G401.6 (cell line): ENCODE data around the gene PPARG.
"Not testable (repeated sequence)": the region's sequence is repeated elsewhere in the genome, so short reads cannot be mapped to it uniquely, and the experiment has no call there.

Experiments
- FAIRE-seq: peaks from 2 replicates; lab custom pipeline; 2012; peaks lifted over from hg19 to GRCh38; lab: Jason Lieb, UNC

Gene PPARG

DNA sequence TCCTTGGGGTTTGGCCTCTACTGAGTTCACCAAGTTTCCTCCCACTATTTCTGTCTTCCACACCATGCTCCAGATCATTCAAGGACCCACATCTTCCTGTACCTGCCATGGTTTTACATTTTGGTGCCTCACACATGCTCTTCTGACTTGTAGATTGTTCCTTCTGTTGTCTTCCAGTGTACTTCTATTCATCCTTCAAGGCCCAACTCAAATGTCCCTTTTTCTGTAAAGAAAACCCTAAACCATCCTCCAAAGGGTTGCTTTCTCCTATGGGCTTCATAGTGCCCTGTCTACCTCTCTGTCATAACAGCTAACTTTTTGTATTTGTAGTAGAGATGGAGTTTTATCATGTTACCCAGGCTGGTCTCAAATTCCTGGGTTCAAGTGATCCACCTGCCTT, 175.3 kb downstream of the PPARG start:
- no peak for FAIRE-seq

DNA sequence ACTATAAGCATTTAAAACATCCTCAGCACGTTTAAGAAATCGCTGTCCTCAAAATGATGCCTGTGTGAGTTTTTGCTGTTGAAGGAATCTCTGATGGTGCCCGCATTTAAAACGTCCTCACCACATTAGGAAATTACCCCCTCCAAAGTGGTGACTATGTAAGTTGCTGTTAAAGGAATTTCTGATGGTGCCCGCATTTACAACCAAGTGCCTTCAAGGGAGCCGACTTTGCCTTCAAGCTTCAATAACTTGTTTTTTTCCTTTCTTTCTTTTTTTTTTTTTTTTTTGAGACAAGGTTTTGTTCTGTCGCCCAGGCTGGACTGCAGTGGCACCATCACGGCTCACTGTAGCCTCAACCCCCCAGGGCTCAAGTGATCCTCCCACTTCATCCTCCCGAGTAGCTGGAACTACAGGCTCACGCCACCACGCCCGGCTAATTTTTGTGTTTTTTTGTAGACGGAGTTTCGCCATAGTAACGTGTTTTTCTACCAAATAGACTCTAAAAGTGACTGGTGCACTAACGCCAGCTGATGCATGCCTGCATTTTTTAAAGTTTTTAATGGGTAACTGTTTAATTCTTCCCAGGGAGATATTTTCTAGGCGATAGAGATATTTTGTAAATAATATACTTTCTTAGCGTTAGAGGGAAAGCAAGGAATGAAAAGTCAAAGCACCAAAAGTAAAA, 176.4 kb downstream of the PPARG start:
- FAIRE-seq, result no peak

DNA sequence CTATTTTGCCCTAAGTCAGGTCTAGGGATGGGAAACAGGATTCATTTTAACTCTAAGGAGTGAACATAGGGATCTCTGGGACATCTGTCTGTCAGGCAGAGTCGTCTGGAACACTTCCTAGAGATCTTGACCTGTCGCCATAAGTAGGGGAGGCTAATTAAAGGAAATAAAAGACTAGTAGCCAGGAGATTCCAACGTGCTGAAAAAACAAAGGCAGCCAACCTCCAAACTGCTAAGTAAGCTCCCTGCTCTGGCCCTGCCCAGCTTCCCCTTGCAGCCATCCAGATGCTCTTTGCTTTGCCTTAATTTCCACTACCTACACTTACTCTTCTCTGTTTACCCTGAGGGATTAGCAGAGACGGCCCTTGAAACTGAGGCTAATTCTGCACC, 177.0 kb downstream of the PPARG start:
- no peak for FAIRE-seq

DNA sequence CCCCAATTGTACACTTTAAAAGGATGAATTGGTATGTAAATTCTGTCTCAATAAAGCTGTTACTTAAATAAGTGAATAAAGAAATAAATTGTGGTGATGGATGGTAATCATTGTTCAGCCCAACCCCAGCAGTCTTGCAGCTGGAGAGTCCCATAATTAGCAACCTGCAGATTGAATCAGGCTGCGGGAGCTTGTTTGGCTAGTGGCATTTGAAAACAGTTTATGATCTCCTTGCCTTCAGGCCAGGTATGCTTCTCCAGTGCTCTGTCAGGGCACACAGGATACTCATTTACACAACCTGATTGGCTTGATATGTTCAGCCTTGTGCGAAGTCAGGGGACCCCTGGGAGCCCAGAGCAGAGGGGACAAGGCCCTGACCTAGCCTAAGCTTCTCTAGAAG, 178.9 kb downstream of the PPARG start:
- no peak for FAIRE-seq

DNA sequence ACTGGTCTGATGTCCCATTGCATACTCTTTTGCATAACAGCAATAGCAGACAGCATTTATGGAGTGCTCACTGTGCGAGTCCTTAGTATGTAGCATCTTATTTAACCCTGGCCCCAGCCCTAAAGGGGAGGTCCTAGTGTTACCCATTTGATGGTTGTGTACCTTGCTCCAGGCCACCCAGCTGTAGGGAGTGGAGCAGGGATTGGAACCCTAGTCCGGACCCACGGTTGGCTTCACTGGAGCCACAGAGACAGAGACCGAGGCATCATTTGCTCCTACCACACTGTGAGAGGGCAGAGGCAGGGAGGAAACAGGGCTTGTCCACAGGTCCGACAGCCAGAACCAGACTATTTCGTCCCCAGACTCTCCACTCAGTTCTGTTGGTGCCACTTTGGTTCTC, 179.4 kb downstream of the PPARG start:
- no peak for FAIRE-seq

DNA sequence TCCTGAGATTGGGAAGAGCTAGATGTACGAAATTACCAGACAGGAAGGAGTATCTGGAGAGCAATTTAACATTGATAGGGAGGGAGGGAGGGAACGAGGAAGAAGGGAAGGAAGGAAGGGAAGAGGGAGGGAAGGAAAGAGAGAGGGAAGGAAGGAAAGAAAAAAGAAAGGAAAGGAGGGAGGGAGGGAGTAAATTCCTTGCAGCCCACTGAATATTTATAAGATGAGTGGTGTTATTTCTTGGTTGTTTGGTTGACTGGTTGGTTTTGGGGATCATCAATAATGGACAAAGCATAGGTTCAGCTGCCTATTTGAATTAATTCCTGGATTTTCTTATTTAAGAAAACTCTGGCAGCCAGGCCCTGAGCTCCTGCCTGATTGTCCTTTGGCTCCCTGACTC, 179.9 kb downstream of the PPARG start:
- FAIRE-seq, result no peak

DNA sequence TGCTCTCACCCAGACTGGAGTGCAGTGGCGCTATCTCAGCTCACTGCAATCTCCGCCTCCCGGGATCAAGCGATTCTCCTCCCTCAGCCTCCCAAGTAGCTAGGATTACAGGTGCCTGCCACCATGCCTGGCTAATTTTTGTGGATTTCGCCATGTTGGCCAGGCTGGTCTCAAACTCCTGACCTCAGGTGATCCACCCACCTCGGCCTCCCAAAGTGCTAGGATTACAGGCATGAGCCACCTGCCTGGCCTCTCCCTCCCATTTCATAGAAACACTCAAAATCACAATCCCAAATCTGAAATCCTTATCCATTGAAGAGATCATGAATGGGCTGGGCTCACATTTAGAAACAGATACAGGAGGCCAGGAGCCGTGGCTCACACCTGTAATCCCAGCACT, 180.4 kb downstream of the PPARG start:
- FAIRE-seq, result not testable (repeated sequence)

DNA sequence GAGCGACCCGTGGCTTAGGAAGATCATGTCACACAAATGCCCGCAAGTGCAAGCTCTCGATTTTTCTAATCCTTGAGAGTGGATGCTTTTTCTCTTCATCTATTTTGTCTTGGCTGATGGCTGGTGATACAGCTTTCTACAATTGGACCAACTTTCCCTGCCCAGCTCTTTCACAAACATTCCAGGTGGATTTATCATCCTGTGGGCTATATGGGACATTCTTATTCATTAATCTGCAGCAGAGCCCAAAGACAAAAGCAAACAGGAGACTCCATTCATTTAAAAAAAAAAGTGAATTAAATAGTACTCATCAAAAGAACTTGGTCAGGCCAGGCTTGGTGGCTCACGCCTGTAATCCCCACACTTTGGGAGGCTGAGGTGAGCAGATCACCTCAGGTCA, 181.2 kb downstream of the PPARG start:
- FAIRE-seq, result no peak

DNA sequence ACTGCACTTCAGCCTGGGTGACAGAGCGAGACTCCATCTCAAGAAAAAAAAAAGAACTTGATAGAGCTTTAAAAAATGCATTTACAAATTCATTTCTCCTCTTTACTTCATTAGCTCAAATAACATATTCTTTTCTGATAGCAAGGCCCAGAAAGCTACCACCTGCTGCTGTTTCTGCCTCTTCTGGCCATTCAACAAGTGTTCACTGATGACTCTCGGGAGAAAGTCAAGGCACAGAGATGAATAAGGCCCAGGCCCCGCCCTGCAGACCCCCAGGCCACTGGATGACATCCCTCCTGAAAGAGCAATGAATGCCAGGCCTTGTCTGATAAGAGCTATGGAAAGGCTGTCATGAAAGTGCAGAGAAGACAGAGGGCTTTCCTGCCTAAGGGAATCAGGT, 181.8 kb downstream of the PPARG start:
- FAIRE-seq, result no peak

DNA sequence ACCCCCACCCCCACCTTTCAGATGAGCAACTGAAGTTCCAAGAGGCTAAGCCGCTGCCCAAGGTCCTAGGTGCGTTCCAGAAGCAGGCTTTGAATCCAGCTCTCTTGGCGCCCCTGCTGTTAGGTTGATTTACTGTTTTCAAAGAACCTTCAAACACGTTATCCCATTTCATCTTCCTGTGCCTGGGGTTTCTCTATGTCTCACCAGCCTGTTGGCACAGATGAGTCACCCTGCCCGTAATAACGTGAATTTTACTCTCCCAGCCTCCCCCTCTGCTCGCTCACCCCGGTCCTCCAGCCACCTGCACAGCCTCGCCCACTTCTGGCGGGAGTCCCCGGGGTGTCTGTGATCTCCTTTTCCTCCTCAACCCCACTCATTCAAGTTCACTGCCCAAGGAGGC, 182.4 kb downstream of the PPARG start:
- no peak for FAIRE-seq

DNA sequence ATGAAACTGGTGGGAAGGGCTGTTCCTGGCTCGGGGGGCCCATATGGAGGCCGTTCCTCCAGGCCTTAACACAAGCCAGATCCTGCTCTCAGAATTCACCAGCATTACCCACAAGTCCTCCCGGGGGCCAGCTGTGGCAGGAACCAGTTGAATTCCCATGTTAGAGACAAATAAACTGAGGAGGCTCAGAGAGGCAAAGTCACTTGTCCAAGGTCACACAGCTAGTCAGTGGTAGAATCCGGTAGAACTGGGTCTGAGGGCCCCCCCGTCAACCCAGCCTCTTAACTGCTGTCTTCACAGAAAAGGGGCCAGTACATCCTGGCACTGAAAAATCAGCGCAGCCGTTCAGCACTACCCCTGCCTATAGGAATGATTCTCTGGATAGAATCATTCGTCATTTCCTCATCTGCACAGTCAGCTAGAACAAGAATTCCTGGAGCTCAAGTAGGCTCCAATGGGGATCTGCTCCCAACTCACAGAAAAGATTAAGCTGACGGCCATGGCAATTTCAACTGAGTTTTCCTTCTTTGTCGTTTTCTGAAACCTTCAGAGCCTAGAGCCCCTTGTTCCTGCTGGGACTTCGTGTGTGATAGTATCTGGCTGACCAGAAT, 183.2 kb downstream of the PPARG start:
- no peak for FAIRE-seq

DNA sequence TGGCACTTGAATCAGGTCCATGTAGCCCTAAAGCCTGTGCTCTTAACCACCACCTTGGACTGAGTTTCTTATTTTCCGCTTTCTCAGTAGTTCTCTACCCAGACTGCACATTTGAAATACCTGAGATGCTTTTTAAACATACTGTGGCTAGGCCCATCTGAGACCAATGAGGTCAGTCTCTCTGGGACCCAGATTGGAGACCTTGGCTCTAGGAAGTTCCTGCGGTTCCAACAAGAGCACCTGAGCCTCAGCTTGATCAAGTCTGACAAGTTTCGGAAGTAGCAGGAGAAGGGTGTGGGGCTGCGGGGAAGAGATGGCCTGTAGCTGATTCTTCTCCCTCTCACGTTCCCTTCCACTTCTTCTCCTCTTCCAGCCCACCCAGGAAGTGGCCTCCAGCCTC, 183.9 kb downstream of the PPARG start:
- no peak for FAIRE-seq

DNA sequence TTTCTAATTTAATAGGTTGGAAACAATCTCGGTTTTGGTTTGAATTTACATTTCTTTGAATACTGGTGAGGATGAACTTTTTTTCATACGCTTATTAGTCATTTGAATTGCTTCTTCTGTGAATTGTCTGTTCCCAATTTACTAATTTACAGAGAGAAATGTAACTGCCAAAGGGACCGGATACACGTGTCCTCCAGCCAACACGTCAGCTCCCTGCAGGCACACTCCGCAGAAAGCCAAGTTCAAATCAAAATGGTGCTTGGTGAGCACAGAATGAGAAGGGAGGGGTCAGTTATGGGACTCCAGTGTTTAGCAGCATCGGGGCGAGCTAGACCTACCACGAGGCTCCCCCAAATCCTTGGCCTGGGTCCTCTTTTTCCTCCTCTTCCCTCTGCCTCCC, 184.6 kb downstream of the PPARG start:
- no peak for FAIRE-seq

DNA sequence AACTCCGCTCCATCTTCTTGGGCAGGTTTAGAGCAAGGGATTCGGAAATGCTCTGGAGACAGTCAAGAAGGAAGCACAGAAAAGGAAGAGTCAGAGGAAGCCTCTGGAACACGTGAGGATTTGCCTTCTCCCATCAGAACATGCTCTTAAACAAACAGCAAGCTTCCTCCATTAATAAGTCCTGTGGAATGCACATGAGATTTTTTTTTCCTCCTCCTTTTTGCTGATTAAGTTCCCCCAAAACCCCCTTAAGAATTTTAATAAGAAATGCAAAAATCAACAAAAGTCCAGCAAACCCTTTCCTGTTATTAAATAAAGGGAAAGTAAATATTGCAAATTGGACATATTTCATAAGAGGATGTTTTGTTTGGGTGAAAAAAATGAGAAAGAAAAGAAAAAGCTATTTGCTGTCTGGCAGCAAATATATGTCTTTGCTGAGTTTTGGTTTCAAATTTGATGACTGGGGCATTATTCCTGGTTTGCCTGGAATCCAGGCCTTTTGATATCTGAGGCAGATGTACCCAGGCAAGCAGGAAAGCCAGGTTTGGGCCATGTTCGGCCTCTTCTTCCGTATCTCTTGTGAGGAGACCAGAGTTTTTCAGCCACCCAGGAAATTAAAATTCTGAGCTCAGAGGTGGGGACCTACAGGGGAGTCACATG, 187.5 kb downstream of the PPARG start:
- no peak for FAIRE-seq

DNA sequence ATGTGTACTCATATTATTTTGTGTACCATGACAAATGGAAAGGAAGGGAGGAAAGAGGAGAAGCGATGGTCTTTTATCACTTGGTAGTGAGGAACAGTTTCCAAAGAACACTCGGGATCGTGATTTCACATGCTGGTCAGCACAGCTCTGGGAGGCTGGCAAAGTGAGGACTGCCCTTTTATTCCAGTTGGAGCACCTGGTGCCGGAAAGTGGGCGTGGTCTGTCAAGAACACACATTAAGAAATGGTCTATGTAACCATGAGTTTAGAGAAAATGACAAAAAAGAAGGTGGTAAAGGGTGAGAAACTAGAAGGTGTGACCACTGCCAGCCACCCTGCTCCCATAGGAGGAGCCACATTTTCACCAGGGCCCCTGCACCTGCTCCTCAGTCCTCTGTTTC, 188.4 kb downstream of the PPARG start:
- no peak for FAIRE-seq

DNA sequence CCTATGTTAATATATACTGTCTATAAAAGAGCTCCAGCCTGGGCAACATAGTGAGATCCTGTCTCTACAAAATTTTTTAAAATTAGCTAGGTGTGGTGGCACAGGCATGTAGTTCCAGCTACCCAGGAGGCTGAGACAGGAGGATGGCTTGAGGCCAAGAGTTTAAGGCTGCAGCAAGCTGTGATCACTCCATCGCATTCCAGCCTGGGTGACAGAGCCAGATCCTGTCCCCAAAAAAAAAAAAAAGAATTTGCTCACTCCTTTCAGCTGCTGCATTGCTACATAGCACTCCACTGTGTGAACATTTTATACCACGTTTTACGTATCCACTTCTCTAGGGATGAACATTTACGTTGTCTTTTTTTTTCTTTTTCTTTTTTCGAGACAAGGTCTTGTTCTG, 189.5 kb downstream of the PPARG start:
- FAIRE-seq, result no peak

DNA sequence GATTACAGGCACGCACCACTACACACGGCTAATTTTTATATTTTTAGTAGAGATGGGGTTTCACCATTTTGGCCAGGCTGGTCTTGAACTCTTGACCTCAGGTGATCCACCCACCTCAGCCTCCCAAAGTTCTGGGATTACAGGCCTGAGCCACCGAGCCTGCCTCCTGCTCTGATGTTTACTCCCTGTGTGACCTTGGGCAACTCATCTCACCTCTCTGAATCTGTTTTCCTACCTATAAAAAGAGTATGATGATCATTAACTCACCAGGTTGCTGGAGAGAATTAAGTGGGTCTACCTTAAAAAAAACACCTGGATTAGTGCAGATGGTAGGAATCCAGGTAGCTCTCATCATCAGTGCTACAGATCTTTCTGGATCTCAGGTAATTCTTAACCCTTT, 190.3 kb downstream of the PPARG start:
- not testable (repeated sequence) for FAIRE-seq

DNA sequence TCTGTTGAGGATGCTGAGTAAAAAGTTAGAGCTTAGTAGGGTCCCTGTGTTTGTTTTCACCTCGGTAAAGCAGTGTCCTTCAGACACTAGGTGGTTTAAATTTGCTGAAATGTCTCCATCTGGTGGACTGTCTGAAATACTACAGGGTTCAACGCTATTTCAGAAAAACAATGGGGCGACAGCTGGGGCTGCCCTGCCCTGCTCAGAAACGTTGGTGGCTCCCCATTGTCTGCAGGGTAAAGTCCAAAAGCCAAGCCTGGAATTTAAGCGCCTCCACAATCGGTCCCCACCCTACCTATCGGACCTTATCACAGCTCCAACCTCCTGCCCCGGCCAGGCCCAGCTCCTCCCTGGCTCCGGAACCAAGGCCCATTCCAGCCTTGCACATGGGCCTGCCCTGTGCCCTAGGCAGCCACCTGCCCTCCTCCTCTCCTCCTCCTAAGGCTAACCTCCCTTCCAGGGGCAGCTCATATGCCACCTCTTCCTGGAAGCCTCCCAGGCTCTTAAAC, 191.1 kb downstream of the PPARG start:
- peak; percentile 30 for FAIRE-seq

DNA sequence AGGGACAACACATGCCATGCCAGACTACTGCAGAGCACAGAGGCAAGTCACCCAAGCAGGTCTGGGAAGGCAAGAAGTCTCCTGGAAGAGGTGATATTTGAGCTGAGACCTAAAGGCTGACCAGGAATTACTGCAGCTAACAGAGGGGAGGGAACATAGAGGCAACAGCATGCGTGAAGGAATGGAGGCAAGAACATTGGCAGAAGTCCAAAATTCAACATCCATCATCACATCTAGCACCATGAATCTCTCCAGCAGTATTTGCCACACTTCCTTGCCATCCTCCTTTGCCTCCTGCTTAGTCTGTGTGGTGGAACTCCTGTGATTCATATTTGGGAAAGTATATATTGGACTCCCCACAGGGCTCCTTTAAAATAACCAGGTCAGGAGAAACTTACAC, 194.5 kb downstream of the PPARG start:
- FAIRE-seq, result no peak

DNA sequence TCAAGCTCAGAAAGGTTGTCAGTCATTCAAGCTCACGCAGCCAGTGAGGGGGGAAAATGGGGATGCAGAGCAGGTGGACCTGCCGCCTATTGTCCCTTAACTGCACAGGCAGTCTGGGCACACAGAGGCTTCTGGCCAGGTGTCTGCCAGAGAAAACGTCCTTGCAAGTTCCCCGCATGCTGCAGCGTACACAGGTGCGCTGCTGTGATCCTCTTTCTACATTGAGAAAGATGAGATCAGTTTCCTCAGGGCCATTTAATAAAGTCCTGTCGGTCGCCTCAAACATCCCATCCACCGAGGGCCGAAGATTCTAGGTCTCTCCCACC, 195.0 kb downstream of the PPARG start:
- no peak for FAIRE-seq
